ENCODE data around the gene JAM3. TPM values are rescaled to one million over a fixed set of nuclear protein-coding genes. Genes with fewer than 3 reads are reported as not detected.

JAM3 gene
- total RNA-seq, 2 donors from 2014 or later: 28.5 to 38.1 TPM

- Histone ChIP-seq H3K4me1 (peaks cover 0 to 55% of the 10 kb centered on the region in 2 donors), H3K4me3 (peak overlapping the region; percentile 37 to 58), H3K9me3 (no peaks in the 10 kb centered on the region), H3K27ac (peak overlapping the region; percentile 72 to 81), H3K36me3 (no peaks in the 10 kb centered on the region), H3K27me3 (no peaks in the 10 kb centered on the region)
- peak; percentile 63 for DNase-seq (ENCODE audit: low spot score)
- peak in 1 of 2 donors; percentile 51 for TF ChIP-seq CTCF (IDR thresholded peaks at IDR 0.05)
Observed at GRCh38 chr11:134124660-134125451, 56.0 kb downstream of the JAM3 start.

GRCh38 chr11:134125507-134125906 is 56.6 kb downstream of the JAM3 start:
- Histone ChIP-seq H3K27me3 (no peaks in the 10 kb centered on the region), H3K36me3 (no peaks in the 10 kb centered on the region), H3K9me3 (no peaks in the 10 kb centered on the region), H3K4me3 (peak overlapping the region; percentile 37 to 58), H3K27ac (peak overlapping the region; percentile 72 to 81), H3K4me1 (peaks cover 0 to 49% of the 10 kb centered on the region in 2 donors)
- no peak for DNase-seq (ENCODE audit: low spot score)
- no peak for TF ChIP-seq CTCF (IDR thresholded peaks at IDR 0.05)

DNA sequence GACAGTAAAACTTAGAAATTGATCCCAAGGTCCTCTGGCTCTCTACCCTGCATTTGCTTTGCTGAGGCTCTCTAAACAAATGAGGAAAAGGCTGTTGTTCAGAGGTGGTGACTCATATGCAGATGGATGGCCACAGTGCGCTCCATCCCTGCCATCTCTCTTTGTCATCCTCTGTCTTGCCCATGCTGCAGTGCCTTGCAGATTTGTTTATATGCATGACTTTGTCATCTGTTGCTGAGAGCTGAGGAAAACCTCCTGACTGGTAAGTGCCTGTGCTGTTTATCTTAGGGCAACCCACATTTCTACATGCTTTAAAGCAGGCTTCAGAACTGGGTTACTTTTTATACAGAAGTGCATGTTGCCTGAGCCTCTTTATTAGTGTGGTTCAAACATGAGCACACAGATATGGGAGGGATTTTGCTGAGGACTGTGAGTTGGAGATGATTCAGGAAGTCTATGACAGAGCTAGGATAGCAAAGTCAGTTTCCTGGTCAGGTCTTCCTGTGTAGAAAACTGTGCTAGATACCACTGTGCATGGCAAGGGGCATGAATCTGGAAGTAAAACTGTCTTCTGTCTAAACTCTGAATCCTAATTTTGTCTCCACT is 57.4 kb downstream of the JAM3 start:
- H3K9me3 ChIP-seq: peaks cover 0 to 3% of the 10 kb centered on the region in 2 donors
- TF ChIP-seq CTCF (IDR thresholded peaks at IDR 0.05): no peak
- no peaks in the 10 kb centered on the region for H3K27me3 ChIP-seq
- peak overlapping the region in 1 of 2 donors; percentile 81 for H3K27ac ChIP-seq
- H3K4me3 ChIP-seq: no peak overlapping the region
- DNase-seq (ENCODE audit: low spot score): no peak
- H3K36me3 ChIP-seq: no peaks in the 10 kb centered on the region
- peaks cover 0 to 40% of the 10 kb centered on the region in 2 donors for H3K4me1 ChIP-seq

- Histone ChIP-seq H3K9me3 (peaks cover 10 to 11% of the 10 kb centered on the region in 2 donors), H3K36me3 (no peaks in the 10 kb centered on the region), H3K4me1 (no peaks in the 10 kb centered on the region), H3K27ac (no peak overlapping the region), H3K4me3 (no peak overlapping the region), H3K27me3 (no peaks in the 10 kb centered on the region)
- no peak for TF ChIP-seq CTCF (IDR thresholded peaks at IDR 0.05)
- DNase-seq (ENCODE audit: low spot score): no peak
Observed at GRCh38 chr11:134131628-134132244, 62.9 kb downstream of the JAM3 start.

- Histone ChIP-seq H3K4me1 (no peaks in the 10 kb centered on the region), H3K9me3 (peaks cover 10 to 11% of the 10 kb centered on the region in 2 donors), H3K27ac (no peak overlapping the region), H3K4me3 (no peak overlapping the region), H3K36me3 (no peaks in the 10 kb centered on the region), H3K27me3 (no peaks in the 10 kb centered on the region)
- no peak for DNase-seq (ENCODE audit: low spot score)
- no peak for TF ChIP-seq CTCF (IDR thresholded peaks at IDR 0.05)
Observed at GRCh38 chr11:134132808-134133207, 63.9 kb downstream of the JAM3 start.
